ENCODE measurements around the gene SPTLC2. TPM values are rescaled to one million over a fixed set of nuclear protein-coding genes. Genes with fewer than 3 reads are reported as not detected.
"Not testable (repeated sequence)": the region's sequence is repeated elsewhere in the genome, so short reads cannot be mapped to it uniquely, and the experiment has no call there.

Gene SPTLC2
- total RNA-seq, 1 experiment from 2014 or later, result 45.9 TPM

DNA sequence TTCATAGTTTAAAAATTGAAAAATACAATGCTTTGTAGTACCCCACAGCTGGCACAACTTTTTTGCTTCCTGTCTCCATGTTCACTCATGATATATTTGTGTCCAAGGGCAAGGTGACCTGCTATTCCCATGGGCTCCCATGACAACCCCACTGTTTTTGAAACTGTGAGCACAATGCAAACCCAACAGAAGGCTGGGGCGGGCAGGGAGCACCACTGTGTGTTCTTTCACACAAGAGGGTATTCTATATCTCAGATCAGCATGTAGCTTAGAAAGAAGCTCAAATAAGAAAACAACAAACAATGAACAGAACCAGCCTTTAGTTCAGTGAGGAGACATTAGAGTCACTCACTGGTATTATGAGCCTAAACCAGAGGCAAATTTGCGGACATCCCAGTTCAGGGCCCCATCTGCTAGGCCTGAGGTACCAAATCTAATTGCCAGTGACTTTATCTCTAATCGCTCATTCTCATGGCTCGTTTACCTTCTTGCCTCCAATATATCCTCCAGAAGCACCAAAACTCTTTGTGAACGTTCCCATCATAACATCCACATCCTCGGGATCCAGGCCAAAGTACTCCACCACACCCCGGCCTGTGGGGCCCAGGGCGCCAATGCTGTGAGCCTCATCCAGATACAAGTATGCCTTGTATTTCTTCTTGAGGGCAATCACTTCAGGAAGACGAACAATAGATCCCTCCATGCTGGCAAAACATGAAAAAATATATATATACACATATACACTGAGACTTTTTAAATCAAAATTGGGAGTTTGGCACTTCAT is 61.4 kb downstream of the SPTLC2 start:
- CTCF ChIA-PET, result no interaction called here
- Mint-ChIP-seq H3K36me3 (ENCODE audit: insufficient read depth, unreplicated experiment) (peaks cover 20% of the 10 kb centered on the region), H3K27me3 (ENCODE audit: unreplicated experiment) (no peaks in the 10 kb centered on the region), H3K4me1 (ENCODE audit: low read depth, unreplicated experiment) (no peaks in the 10 kb centered on the region), H3K27ac (ENCODE audit: unreplicated experiment) (no peak overlapping the region), H3K9me3 (ENCODE audit: low read depth, unreplicated experiment) (no peaks in the 10 kb centered on the region), H3K4me3 (ENCODE audit: low read depth, unreplicated experiment) (no peak overlapping the region)
- BruUV-seq (replicated peaks), result no TSS peak
- DNase-seq, result no peak
- intact Hi-C loops (cut with micrococcal nuclease; ENCODE audit: unreplicated experiment), result loop anchor here (5.0 kb wide), 1 partner anchor 253 kb away; no protein-coding TSS in a partner anchor
- TF ChIP-seq CTCF (IDR thresholded peaks at IDR 0.05; ENCODE audit: unreplicated experiment), result no peak

- TF ChIP-seq CTCF (IDR thresholded peaks at IDR 0.05; ENCODE audit: unreplicated experiment), result no peak
- CTCF ChIA-PET, result interaction anchor here (0.6 kb wide), 1 partner anchor 229 kb away, joined by 3 read pairs; no protein-coding TSS in a partner anchor
- intact Hi-C loops (cut with micrococcal nuclease; ENCODE audit: unreplicated experiment), result loop anchor here (5.0 kb wide), 1 partner anchor 252 kb away; no protein-coding TSS in a partner anchor
Observed at GRCh38 chr14:77554207-77554606, 62.2 kb downstream of the SPTLC2 start.

DNA sequence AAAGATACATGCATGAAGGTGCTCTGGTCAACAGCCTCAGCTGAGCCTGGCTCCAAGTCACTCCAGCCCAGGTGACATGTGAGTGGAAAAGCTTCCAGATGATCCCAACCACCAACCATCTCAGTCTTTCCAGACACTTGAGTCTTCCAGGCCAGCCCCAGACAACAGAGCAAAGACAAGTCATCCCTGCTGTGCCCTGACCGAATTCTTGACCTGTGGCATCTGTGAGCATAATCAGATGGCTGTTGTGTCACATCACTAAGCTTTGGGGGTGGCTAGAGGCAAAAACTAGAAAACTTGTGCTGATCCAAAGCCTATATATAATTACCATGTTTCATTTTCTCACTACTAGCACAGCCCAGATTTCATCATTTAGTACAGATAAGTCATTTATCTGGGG is 67.0 kb downstream of the SPTLC2 start:
- BruUV-seq (replicated peaks), result no TSS peak
- no peak overlapping the region for H3K4me3 Mint-ChIP-seq (ENCODE audit: low read depth, unreplicated experiment)
- H3K9me3 Mint-ChIP-seq (ENCODE audit: low read depth, unreplicated experiment), result no peaks in the 10 kb centered on the region
- DNase-seq, result no peak
- no peak for TF ChIP-seq CTCF (IDR thresholded peaks at IDR 0.05; ENCODE audit: unreplicated experiment)
- H3K4me1 Mint-ChIP-seq (ENCODE audit: low read depth, unreplicated experiment), result no peaks in the 10 kb centered on the region
- no peak overlapping the region for H3K27ac Mint-ChIP-seq (ENCODE audit: unreplicated experiment)
- no peaks in the 10 kb centered on the region for H3K27me3 Mint-ChIP-seq (ENCODE audit: unreplicated experiment)
- peaks cover 11% of the 10 kb centered on the region for H3K36me3 Mint-ChIP-seq (ENCODE audit: insufficient read depth, unreplicated experiment)
- CTCF ChIA-PET, result no interaction called here
- intact Hi-C loops (cut with micrococcal nuclease; ENCODE audit: unreplicated experiment), result no loop called here

More at GRCh38 chr14:77554207-77554606, 62.2 kb downstream of the SPTLC2 start:
- DNase-seq, result no peak
- no peaks in the 10 kb centered on the region for H3K27me3 Mint-ChIP-seq (ENCODE audit: unreplicated experiment)
- H3K9me3 Mint-ChIP-seq (ENCODE audit: low read depth, unreplicated experiment), result no peaks in the 10 kb centered on the region
- no TSS peak for BruUV-seq (replicated peaks)
- H3K27ac Mint-ChIP-seq (ENCODE audit: unreplicated experiment), result no peak overlapping the region
- H3K4me1 Mint-ChIP-seq (ENCODE audit: low read depth, unreplicated experiment), result no peaks in the 10 kb centered on the region
- no peak overlapping the region for H3K4me3 Mint-ChIP-seq (ENCODE audit: low read depth, unreplicated experiment)
- H3K36me3 Mint-ChIP-seq (ENCODE audit: insufficient read depth, unreplicated experiment), result peaks cover 20% of the 10 kb centered on the region

DNA sequence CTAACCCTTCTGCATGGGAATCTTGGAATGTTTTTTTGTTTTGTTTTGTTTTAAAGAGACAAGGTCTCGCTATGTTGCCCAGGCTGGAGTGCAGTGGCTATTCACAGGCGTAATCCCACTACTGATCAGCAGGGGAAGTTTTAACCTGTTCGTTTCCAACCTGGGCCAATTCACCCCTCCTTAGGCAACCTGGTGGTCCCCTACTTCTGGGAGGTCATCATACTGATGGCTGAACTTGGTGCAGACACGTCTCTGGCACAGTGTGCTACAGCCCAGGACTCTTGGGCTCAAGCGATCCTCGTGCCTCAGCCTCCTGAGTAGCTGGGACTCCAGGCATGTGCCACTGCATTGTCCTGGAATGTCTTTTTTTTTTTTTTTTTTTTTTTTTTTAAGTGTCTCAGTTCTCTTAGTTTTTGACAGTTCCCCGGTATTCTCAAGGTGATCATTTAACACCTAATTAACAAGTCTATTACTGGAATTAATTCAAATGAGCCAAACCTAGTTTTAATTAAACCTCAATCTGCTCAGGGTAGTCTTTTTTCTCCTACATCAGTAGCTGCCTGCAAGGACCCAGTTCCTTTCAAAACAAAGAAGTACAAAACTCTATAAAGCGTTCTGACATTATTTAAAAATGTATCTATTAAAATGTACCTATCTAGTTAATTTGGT is 68.8 kb downstream of the SPTLC2 start:
- peaks cover 7% of the 10 kb centered on the region for H3K36me3 Mint-ChIP-seq (ENCODE audit: insufficient read depth, unreplicated experiment)
- intact Hi-C loops (cut with micrococcal nuclease; ENCODE audit: unreplicated experiment), result no loop called here
- H3K27ac Mint-ChIP-seq (ENCODE audit: unreplicated experiment), result no peak overlapping the region
- no peaks in the 10 kb centered on the region for H3K27me3 Mint-ChIP-seq (ENCODE audit: unreplicated experiment)
- no TSS peak for BruUV-seq (replicated peaks)
- H3K4me1 Mint-ChIP-seq (ENCODE audit: low read depth, unreplicated experiment), result no peaks in the 10 kb centered on the region
- CTCF ChIA-PET, result interaction anchor here (0.6 to 0.7 kb wide), 3 partner anchors 50 to 686 kb away, joined by 3 to 6 read pairs (median 6); no protein-coding TSS in a partner anchor
- no peak for DNase-seq
- TF ChIP-seq CTCF (IDR thresholded peaks at IDR 0.05; ENCODE audit: unreplicated experiment), result peak; percentile 24
- H3K9me3 Mint-ChIP-seq (ENCODE audit: low read depth, unreplicated experiment), result no peaks in the 10 kb centered on the region
- no peak overlapping the region for H3K4me3 Mint-ChIP-seq (ENCODE audit: low read depth, unreplicated experiment)

DNA sequence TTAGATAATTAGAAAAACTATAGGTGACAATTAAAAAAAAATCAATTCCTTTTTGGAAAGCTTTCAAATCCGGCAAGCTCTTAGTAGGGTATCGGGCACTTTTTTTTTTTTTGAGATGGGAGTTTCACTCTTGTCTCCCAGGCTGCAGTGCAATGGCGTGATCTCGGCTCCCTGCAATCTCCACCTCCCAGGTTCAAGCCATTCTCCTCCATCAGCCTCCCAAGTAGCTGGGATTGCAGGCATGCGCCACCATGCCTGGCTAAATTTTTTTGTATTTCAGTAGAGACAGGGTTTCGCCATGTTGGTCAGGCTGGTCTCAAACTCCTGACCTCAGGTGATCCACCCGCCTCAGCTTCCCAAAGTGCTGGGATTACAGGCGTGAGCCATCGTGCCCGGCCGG is 71.3 kb downstream of the SPTLC2 start:
- BruUV-seq (replicated peaks); H3K27ac Mint-ChIP-seq (ENCODE audit: unreplicated experiment); H3K27me3 Mint-ChIP-seq (ENCODE audit: unreplicated experiment); CTCF ChIA-PET; H3K4me3 Mint-ChIP-seq (ENCODE audit: low read depth, unreplicated experiment); H3K9me3 Mint-ChIP-seq (ENCODE audit: low read depth, unreplicated experiment); intact Hi-C loops (cut with micrococcal nuclease; ENCODE audit: unreplicated experiment); H3K4me1 Mint-ChIP-seq (ENCODE audit: low read depth, unreplicated experiment); DNase-seq; H3K36me3 Mint-ChIP-seq (ENCODE audit: insufficient read depth, unreplicated experiment): not testable (repeated sequence)
